K562 (cell line): ENCODE measurements around the gene ITGAD. TPM values are rescaled to one million over a fixed set of nuclear protein-coding genes. Genes with fewer than 3 reads are reported as not detected.

Experiments used
- CTBP1 ChIP-seq: fragments of 450-650 bp; IDR thresholded peaks from 2 replicates; pipeline ENCODE4 v1.6.1; 2016; ENCODE audit warnings: borderline replicate concordance
- NEUROD1 ChIP-seq: fragments of 150-350 bp; IDR thresholded peaks from 2 replicates; pipeline ENCODE4 v1.6.1; 2014; ENCODE audit warnings: borderline replicate concordance, low read length, low read depth; ENCODE audit not compliant: partially characterized antibody
- polyA plus RNA-seq, 8 experiments: library from polyadenylated mRNA; depleted of rRNA in 4 of 8; stranded (reverse) in 5 of 8; unstranded in 3 of 8; fragments of >200 nt; fragmentation: Nextera tagmentation in 2 of 8; fragmentation: Illumina TruSeq in 1 of 8; extraction: Ambion mirVana in 2 of 8; extraction: Trizol in 1 of 8; gene quantifications; 2 replicates each; pipeline versions ENCODE4 v1.2.1 to v1.2.3, GENCODE V29; 2011 to 2014; ENCODE audit warnings: inconsistent platforms in 1 of 8, missing spikeins in 1 of 8
- total RNA-seq, 7 experiments: library from RNA; depleted of rRNA in 6 of 7; stranded (reverse); fragments of >200 nt in 6 of 7; fragmentation: Illumina TruSeq in 2 of 7; extraction: Trizol in 2 of 7; gene quantifications; 2 replicates each; pipeline versions ENCODE4 v1.2.1 to v1.2.3, GENCODE V29; 2011 to 2021; ENCODE audit warnings: low replicate concordance in 1 of 7
- TF ChIP-seq, protein P1 (sequence below): fragments of 450-650 bp; IDR thresholded peaks from 2 replicates; pipeline ENCODE4 v1.6.1; 2016; ENCODE audit warnings: borderline replicate concordance
- TF ChIP-seq, protein P2 (sequence below): sonication (generic); formaldehyde crosslinking; IDR thresholded peaks from 2 replicates; pipeline ENCODE4 v1.8.1; 2023; ENCODE audit warnings: mild to moderate bottlenecking, missing genetic modification reagents

Gene ITGAD
- total and polyA plus RNA-seq, 9 of the 15 experiments (the other 6 are each of a cell fraction or from before 2014, with no cell fraction given) = not detected

DNA sequence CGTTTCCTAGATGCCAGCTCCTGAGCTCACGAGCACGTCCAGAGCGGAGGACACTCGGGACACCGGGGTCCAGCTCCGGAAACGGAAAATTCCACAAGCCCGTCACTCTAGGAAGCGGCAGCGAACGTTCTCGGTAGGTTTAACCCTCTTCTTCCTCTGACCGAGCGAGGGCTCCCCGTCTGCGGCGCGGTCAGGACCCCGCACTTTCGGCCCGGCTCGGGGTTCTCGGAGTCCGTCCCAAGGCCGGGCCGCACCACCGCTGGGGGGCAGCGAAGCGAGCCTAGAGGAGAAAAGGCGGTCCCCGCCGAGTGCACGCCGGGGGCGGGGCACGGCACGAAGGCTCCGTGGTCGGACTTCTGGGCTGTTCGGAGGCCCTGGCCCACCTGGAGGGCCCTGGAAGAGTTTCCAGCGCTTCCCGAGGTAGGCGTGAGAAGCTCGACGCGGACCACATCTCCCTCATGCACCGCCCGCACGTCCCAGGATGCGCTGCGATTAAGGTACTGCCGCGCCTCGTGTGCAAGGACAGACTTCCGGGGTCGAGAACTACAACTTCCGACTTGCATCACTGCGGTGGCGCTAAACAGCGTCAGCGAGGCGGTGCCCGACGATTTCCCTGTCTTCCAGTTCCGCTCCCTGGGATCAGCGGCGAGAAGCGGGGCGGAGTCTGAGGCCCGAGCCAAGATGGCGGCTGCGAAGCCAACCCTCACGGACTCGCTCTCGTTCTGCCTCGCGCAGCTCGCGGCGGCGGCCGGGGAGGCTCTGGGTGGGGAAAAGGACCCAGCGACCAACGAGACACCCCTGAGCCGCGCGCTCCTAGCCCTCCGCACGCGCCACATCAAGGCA, 65.9 kb downstream of the ITGAD start, which contains the start of gene ARMC5 (continued):
- TF ChIP-seq, protein P1, sequence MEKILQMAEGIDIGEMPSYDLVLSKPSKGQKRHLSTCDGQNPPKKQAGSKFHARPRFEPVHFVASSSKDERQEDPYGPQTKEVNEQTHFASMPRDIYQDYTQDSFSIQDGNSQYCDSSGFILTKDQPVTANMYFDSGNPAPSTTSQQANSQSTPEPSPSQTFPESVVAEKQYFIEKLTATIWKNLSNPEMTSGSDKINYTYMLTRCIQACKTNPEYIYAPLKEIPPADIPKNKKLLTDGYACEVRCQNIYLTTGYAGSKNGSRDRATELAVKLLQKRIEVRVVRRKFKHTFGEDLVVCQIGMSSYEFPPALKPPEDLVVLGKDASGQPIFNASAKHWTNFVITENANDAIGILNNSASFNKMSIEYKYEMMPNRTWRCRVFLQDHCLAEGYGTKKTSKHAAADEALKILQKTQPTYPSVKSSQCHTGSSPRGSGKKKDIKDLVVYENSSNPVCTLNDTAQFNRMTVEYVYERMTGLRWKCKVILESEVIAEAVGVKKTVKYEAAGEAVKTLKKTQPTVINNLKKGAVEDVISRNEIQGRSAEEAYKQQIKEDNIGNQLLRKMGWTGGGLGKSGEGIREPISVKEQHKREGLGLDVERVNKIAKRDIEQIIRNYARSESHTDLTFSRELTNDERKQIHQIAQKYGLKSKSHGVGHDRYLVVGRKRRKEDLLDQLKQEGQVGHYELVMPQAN = peak; percentile 94; the same call in 1 of the 2 replicates
- TF ChIP-seq NEUROD1 (peak; percentile 27), CTBP1 (peak; percentile 80)
- TF ChIP-seq, protein P2, sequence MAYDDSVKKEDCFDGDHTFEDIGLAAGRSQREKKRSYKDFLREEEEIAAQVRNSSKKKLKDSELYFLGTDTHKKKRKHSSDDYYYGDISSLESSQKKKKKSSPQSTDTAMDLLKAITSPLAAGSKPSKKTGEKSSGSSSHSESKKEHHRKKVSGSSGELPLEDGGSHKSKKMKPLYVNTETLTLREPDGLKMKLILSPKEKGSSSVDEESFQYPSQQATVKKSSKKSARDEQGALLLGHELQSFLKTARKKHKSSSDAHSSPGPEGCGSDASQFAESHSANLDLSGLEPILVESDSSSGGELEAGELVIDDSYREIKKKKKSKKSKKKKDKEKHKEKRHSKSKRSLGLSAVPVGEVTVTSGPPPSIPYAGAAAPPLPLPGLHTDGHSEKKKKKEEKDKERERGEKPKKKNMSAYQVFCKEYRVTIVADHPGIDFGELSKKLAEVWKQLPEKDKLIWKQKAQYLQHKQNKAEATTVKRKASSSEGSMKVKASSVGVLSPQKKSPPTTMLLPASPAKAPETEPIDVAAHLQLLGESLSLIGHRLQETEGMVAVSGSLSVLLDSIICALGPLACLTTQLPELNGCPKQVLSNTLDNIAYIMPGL (CRISPR knock-in tag) = peak; percentile 90
